ENCODE data around the gene CAMK2A. TPM values are rescaled to one million over a fixed set of nuclear protein-coding genes. Genes with fewer than 3 reads are reported as not detected.
"Not testable (repeated sequence)": the region's sequence is repeated elsewhere in the genome, so short reads cannot be mapped to it uniquely, and the experiment has no call there.

CAMK2A gene
- total and polyA plus RNA-seq, 10 donors, result 0.03 to 1.1 (median 0.66) TPM; not detected in 2

DNA sequence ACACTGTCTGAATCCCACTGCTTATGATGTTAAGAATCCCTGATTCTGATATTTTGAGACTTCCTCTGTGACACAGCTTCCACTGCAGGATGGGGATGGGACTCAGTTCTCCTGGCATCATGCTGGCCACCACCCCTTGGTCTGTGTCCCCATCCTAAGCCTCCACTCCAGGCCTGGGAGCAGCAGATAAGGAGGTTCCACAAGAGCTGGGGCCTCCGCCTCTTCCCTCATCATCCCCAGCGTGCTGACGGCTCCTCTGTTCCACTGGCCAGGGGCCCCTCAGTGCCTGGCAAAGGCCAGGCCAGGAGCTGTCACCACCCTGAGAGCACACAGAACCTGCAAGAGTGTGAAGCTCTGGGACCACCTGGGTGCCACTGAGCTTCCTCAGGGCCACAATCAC, 40.6 kb downstream of the CAMK2A start:
- TF ChIP-seq POLR2A (IDR thresholded peaks at IDR 0.05) (no peak), POLR2AphosphoS5 (IDR thresholded peaks at IDR 0.05) (no peak)
- TF ChIP-seq, protein P1, sequence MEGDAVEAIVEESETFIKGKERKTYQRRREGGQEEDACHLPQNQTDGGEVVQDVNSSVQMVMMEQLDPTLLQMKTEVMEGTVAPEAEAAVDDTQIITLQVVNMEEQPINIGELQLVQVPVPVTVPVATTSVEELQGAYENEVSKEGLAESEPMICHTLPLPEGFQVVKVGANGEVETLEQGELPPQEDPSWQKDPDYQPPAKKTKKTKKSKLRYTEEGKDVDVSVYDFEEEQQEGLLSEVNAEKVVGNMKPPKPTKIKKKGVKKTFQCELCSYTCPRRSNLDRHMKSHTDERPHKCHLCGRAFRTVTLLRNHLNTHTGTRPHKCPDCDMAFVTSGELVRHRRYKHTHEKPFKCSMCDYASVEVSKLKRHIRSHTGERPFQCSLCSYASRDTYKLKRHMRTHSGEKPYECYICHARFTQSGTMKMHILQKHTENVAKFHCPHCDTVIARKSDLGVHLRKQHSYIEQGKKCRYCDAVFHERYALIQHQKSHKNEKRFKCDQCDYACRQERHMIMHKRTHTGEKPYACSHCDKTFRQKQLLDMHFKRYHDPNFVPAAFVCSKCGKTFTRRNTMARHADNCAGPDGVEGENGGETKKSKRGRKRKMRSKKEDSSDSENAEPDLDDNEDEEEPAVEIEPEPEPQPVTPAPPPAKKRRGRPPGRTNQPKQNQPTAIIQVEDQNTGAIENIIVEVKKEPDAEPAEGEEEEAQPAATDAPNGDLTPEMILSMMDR (IDR thresholded peaks at IDR 0.05 in 8 of 11, conservative IDR thresholded peaks at IDR 0.05 in 3 of 11), result no peak
- peaks cover 0 to 7% (median 2%) of the 10 kb centered on the region in 6 donors for H3K4me1 ChIP-seq
- no peaks in the 10 kb centered on the region for H3K36me3 ChIP-seq
- no peak for DNase-seq
- WGBS, 5 donors, result 91 to 100% (median 91%) methylated on average over 3 of the region's 3 CpGs
- H3K27ac ChIP-seq, result no peak overlapping the region
- H3K4me3 ChIP-seq, result no peak overlapping the region
- peaks cover 0 to 5% (median 0%) of the 10 kb centered on the region in 7 donors for H3K27me3 ChIP-seq (replicated peaks in 1 of 7)
- intact Hi-C loops (cut with DNase I; ENCODE audit: low total_unique reads), result no loop called here
- no peaks in the 10 kb centered on the region for H3K9me3 ChIP-seq

DNA sequence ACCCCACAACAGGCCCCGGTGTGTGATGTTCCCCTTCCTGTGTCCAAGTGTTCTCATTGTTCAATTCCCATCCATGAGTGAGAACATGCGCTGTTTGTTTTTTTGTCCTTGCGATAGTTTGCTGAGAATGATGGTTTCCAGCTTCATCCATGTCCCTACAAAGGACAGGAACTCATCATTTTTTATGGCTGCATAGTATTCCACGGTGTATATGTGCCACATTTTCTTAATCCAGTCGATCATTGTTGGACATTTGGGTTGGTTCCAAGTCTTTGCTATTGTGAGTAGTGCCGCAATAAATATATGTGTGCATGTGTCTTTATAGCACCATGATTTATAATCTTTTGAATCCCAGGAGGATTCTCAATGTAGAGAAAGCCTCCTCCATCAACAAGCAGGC, 41.1 kb downstream of the CAMK2A start:
- 83 to 92% (median 88%) methylated on average over 6 of the region's 6 CpGs for WGBS, 5 donors
- intact Hi-C loops (cut with DNase I; ENCODE audit: low total_unique reads); H3K4me3 ChIP-seq; H3K27ac ChIP-seq; H3K36me3 ChIP-seq; DNase-seq; H3K4me1 ChIP-seq; H3K9me3 ChIP-seq; H3K27me3 ChIP-seq (replicated peaks in 1 of 7): not testable (repeated sequence)

DNA sequence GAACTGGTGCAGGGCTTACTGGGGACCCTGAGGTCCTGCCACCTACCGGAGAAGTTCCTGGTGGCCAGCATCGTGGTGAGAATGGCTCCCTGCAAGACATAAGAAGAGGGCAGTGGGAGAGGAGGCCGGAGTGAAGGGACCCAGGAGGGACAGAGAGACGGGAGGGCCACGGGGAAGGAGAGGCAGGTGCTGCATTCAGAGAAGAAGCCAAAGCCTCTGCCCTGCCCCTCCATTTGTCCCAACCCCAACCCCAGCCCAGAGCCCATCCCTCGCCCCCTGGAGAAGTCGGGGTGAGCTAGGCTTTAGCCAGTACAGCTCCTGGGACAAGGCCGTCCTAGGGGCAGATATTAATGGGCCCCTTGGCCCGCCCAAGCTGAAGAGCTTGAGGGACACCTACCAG, 41.8 kb downstream of the CAMK2A start:
- Histone ChIP-seq H3K36me3 (no peaks in the 10 kb centered on the region), H3K27ac (no peak overlapping the region), H3K27me3 (replicated peaks in 1 of 7) (peaks cover 0 to 5% (median 0%) of the 10 kb centered on the region in 7 donors), H3K4me1 (peaks cover 0 to 7% (median 2%) of the 10 kb centered on the region in 6 donors), H3K4me3 (no peak overlapping the region), H3K9me3 (no peaks in the 10 kb centered on the region)
- TF ChIP-seq POLR2AphosphoS5 (IDR thresholded peaks at IDR 0.05) (no peak), POLR2A (IDR thresholded peaks at IDR 0.05) (no peak)
- TF ChIP-seq, protein P1 (IDR thresholded peaks at IDR 0.05 in 8 of 11, conservative IDR thresholded peaks at IDR 0.05 in 3 of 11), result no peak
- 82 to 93% (median 92%) methylated on average over 8 to 9 of the region's 9 CpGs for WGBS, 5 donors
- intact Hi-C loops (cut with DNase I; ENCODE audit: low total_unique reads), result no loop called here
- no peak for DNase-seq

DNA sequence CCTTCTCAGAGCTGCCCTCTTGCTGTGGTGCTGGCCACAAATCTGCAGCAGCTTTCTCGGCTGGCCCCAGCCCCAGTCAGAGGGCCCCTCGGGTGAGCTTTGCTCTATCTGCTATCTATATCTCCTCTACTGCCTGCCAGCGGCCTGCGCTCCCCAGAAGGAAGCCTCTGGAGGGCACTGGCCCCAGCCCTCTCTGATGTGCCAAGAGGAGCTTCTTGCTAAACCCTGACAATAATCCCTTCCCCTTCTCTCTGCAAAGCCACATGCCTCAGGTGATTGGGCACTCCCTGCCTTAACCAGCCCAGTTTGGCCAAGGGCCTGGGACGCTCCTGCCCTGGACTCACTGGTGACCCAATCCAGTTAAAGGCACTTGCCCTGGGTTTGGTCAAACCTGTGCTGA, 42.7 kb downstream of the CAMK2A start:
- Histone ChIP-seq H3K4me3 (no peak overlapping the region), H3K27ac (no peak overlapping the region), H3K36me3 (no peaks in the 10 kb centered on the region), H3K27me3 (replicated peaks in 1 of 7) (peaks cover 0 to 5% (median 0%) of the 10 kb centered on the region in 7 donors), H3K9me3 (no peaks in the 10 kb centered on the region), H3K4me1 (peaks cover 0 to 7% (median 2%) of the 10 kb centered on the region in 6 donors)
- no peak for DNase-seq
- TF ChIP-seq, protein P1 (IDR thresholded peaks at IDR 0.05 in 8 of 11, conservative IDR thresholded peaks at IDR 0.05 in 3 of 11), result no peak
- 58 to 92% (median 81%) methylated on average over 2 to 5 of the region's 5 CpGs for WGBS, 5 donors
- intact Hi-C loops (cut with DNase I; ENCODE audit: low total_unique reads), result no loop called here

DNA sequence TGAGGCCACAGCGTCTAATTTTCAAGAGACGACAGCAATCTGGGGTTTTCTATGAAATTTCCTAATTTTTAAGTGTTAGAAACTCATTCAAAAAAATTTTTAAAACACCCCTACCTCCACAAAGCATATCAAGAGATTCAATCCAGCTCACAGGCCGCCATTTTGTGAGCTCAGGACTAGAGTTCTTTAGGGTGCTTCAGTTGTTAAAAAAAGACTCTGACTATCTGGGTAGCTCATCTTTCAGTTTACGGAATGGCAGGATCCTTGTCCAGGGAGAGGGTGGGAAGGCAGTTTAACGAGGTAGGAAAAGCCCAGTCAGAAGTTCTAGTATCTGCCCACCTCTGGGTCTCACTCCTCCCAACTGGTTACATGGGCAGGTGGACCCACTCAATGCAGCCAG, 43.1 kb downstream of the CAMK2A start:
- Histone ChIP-seq H3K36me3 (no peaks in the 10 kb centered on the region), H3K27me3 (replicated peaks in 1 of 7) (peaks cover 0 to 5% (median 0%) of the 10 kb centered on the region in 7 donors), H3K27ac (no peak overlapping the region), H3K4me1 (peaks cover 0 to 7% (median 2%) of the 10 kb centered on the region in 6 donors), H3K4me3 (no peak overlapping the region), H3K9me3 (no peaks in the 10 kb centered on the region)
- 82 to 93% (median 86%) methylated on average over 5 of the region's 5 CpGs for WGBS, 5 donors
- DNase-seq, result no peak
- TF ChIP-seq POLR2AphosphoS5 (IDR thresholded peaks at IDR 0.05) (no peak), POLR2A (IDR thresholded peaks at IDR 0.05) (no peak)
- TF ChIP-seq, protein P1 (IDR thresholded peaks at IDR 0.05 in 8 of 11, conservative IDR thresholded peaks at IDR 0.05 in 3 of 11), result no peak
- intact Hi-C loops (cut with DNase I; ENCODE audit: low total_unique reads), result no loop called here

Data from spleen (tissue), 11 donors.